CD4-positive, alpha-beta T cell treated with Interleukin-15 for 1 hour (primary cell): ENCODE measurements around the gene TPPP2.
"Not testable (repeated sequence)": the region's sequence is repeated elsewhere in the genome, so short reads cannot be mapped to it uniquely, and the experiment has no call there.

Experiments
- DNase-seq: peaks from one replicate; pipeline ENCODE4 v3.0.0-alpha.2; 2020

The TPPP2 gene

GRCh38 chr14:21029917-21030316 lies at the start of gene TPPP2:
Gene TPPP2, plus strand, starts transcription at chr14:21030217. Its CDS starts 365 bp downstream, at chr14:21030582.
- no peak for DNase-seq

DNA sequence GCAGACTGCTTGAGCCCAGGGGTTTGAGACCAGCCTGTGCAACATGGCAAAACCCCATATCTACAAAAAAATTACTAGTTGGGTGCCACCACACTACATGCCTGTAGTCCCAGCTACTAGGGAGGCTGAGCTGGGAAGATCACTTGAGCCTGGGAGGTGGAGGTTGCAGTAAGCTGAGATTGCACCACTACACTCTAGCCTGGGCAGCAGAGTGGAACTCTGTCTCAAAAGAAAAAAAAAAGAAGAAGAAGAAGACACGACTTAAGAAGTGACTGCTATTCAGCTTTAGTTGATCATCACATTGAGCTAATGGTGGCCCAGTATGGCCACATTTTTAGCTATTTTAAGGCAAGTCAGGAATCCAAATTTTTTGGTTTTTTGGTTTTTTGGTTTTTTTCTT lies 49.1 kb upstream of the TPPP2 start:
- no peak for DNase-seq

- no peak for DNase-seq
Measured at GRCh38 chr14:20982646-20983369, 47.2 kb upstream of the TPPP2 start.

DNA sequence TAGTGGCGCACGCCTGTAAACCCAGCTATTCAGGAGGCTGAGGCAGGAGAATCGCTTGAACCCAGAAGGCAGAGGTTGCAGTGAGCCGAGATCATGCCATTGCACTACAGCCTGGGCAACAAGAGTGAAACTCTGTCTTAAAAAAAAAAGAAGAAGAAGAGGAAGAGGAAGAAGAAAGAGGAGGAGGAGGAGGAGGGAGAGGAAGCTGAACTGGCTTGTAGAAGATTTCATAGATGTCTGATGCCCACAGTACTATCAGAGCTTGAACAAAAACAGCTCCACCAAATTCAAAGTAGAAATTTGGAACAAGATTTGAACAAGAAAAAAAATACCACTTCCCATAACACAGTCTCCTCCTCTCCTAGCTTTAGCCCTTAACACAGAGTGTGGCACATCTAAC lies 44.4 kb upstream of the TPPP2 start:
- not testable (repeated sequence) for DNase-seq

- DNase-seq: no peak
Measured at GRCh38 chr14:20986811-20987210, 43.2 kb upstream of the TPPP2 start.

GRCh38 chr14:20988717-20989470 lies 41.1 kb upstream of the TPPP2 start:
- DNase-seq: no peak

GRCh38 chr14:20989471-20989786 lies 40.6 kb upstream of the TPPP2 start:
- no peak for DNase-seq

DNA sequence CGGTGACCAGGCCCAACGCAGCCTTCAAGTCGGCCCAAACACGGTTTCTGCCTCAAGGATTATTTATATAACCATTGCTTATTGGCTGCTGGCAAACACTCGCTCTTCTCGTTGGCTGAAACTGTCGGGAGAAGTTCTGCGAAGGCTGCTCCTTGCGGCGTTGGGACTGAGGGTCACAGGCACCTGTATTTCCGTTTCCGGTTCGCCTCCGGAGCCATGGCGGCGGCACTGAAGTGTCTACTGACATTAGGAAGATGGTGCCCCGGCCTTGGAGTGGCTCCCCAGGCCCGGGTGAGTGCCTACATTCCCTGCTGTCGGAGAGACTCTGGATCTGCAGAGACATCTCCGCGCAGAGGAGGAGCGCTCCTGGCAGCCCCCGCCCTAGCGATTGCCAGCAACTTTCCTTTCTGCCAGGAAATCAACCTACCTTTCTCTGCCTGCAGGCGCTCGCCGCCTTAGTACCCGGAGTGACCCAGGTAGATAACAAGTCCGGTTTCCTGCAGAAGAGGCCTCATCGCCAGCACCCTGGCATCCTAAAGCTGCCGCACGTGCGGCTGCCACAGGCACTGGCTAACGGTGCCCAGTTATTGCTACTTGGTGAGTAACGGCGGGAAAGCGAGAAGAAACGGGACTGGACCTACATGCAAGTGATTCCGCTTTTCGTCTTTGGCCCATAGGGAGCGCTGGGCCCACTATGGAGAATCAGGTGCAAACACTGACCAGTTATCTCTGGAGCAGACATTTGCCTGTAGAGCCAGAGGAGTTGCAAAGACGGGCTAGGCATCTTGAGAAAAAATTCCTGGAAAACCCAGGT lies 40.0 kb upstream of the TPPP2 start, which contains the start of gene METTL17:
METTL17 (plus strand) TSS at position 194 of the 814 bp plus-strand sequence; CDS start at position 217, 23 bp downstream.
- peak; percentile 88 for DNase-seq

GRCh38 chr14:20996521-20996920 lies 33.5 kb upstream of the TPPP2 start:
- DNase-seq: no peak

DNA sequence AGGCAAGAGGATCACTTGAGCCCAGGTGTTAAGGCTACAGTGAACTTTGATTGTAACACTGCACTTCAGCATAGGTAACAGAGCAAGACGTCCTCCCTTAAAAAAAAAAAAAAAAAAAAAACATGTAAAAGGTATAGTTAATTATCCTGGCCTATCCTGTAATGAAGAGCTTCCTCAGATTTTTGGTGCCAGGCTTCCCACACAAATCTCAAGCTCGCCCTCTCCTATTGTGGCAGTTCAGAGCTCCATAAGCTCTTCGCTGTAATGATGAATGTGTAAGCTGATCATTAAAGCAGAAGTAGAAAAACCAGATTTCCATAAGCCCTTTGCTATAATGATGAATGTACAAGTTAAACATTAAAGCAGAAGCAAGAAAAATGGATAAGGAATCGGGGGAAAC lies 32.9 kb upstream of the TPPP2 start:
- no peak for DNase-seq

DNA sequence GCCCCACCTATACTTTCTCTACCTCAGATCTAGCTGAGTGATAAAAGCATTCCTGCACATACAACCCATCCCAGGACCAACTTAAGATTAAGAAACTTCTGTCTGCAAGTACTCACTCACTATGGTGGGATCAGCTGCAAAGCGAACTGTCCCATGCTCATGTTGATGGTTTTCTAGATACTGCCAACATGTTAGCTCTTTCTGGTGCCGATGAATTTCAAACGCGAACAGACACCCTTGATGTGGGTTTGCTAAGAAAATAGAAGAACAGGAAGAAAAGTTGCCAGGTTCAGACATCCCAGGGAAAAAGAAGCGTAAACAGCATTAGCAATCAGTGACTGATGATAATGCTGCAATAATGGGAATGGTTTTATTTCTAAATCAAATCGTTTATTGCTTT lies 32.5 kb upstream of the TPPP2 start:
- no peak for DNase-seq

GRCh38 chr14:20998139-20998538 lies 31.9 kb upstream of the TPPP2 start:
- DNase-seq: no peak

GRCh38 chr14:20998674-20999366 lies 31.2 kb upstream of the TPPP2 start, which contains the start of gene SLC39A2:
Gene SLC39A2, plus strand, starts transcription at chr14:20999293. Its CDS starts 154 bp downstream, at chr14:20999447.
- DNase-seq: no peak

DNA sequence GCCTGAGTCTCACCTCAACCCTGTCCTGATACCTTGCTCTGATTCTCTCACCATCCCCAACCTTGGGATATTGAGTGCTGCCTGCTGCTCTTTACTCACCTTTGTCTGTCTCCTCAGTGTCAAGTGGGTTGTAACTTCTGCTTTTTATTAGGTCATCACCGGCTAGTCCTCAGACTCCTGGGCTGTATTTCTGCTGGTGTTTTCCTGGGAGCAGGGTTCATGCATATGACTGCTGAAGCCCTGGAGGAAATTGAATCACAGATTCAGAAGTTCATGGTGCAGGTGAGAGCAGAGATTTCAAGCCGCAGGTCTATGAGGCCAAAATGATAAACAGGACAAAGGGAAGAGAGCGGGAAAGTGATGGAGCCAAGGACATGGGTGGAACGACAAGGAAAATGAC lies 30.4 kb upstream of the TPPP2 start:
- no peak for DNase-seq

DNA sequence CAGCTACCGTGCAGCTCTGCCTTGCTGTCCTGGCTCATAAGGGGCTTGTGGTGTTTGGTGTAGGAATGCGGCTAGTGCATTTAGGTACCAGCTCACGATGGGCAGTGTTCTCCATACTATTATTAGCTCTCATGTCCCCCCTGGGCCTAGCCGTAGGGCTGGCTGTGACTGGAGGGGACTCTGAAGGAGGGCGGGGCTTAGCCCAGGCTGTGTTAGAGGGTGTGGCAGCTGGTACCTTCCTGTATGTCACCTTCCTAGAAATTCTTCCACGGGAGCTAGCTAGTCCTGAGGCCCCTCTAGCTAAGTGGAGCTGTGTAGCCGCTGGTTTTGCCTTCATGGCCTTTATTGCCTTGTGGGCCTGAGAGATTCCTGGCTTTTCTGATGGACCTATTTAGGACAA lies 28.8 kb upstream of the TPPP2 start:
- no peak for DNase-seq

DNA sequence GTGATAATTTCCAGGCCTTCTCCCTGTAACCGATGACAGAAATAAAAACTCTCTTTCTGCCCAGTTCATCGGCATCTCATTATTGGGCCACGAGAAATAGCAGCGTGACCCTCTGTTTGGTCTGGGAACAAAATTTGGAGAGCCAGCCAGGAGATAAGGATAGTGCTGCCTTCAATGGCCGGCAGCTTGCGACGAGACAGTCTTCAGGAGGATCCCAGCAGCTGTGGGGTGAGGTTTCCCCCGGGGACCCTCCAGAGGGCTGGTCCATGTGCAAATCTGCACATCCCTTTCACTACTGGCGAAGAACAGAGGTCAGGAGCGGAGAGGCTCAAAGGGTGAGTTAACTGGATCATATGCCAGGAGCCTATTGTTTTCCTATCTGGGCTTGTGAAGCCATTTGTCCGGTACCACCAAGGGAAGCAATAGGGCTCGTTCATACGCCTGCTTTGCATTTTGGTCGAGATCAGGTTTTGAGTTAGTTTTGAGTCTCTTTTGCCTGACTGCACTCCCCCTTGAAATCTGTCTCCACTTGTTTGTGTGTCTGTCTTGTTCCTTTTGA lies 26.1 kb upstream of the TPPP2 start:
- no peak for DNase-seq

DNA sequence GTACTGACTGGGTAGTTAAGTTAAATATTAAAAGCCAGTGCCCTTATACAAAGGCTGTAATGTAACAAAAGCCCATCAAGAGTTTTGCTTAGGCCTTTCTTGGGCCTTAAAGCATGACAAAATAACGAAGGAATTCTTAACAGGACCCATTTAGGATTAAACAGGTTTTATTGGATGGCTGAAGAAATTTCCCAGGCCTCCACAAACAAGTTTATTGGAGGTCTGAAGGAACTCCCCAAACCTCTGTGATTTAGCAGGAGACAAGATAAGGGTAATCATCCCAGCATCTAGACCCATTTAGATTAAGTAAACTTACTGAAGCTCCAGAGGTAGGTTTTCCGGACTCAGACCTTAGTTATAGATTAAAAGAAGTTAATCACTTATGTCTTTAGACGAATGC lies 20.3 kb upstream of the TPPP2 start:
- not testable (repeated sequence) for DNase-seq

DNA sequence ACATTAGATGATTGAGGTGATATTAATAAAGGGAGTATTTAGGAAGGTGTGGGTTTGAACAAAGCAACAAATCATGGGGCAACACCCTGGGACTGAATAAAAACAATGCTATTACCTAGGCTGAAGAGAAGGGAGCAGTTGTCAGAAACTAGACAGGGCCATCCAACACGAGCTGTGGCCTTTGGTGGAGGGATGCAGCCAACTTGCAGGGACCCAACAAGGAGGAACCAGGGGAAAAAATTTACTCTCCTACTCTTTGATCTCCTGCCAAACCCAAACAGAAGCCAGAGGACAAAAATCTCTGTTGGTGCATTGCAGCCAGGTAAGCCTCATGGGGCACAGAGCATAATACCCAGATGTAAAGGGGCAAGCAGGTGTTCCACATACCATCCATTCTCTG lies 18.9 kb upstream of the TPPP2 start:
- no peak for DNase-seq

GRCh38 chr14:21014761-21015190 lies 15.2 kb upstream of the TPPP2 start:
- DNase-seq: peak; percentile 71

DNA sequence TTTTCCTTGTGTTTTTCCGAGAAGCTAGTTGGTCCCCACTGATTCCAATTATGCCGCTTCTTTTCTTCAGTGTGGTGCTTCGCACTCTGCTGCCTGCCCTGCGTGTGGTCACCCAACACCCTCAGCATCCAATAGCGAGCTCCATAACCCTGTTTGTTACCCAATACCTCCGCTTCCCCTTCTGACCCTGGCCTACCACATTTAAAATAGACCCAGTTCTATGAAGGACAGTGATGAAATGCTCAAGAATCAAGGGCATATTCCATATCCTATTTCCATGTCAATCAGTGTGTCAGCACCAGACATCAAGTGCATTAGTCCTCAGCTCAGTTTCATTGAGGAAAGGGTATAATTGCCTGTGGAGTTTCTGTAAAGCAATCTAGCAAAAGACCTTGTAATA lies 14.7 kb upstream of the TPPP2 start:
- DNase-seq: no peak

- no peak for DNase-seq
Measured at GRCh38 chr14:21016413-21017190, 13.4 kb upstream of the TPPP2 start.
